ENCODE data around the gene SH3BGRL.

Gene SH3BGRL

DNA sequence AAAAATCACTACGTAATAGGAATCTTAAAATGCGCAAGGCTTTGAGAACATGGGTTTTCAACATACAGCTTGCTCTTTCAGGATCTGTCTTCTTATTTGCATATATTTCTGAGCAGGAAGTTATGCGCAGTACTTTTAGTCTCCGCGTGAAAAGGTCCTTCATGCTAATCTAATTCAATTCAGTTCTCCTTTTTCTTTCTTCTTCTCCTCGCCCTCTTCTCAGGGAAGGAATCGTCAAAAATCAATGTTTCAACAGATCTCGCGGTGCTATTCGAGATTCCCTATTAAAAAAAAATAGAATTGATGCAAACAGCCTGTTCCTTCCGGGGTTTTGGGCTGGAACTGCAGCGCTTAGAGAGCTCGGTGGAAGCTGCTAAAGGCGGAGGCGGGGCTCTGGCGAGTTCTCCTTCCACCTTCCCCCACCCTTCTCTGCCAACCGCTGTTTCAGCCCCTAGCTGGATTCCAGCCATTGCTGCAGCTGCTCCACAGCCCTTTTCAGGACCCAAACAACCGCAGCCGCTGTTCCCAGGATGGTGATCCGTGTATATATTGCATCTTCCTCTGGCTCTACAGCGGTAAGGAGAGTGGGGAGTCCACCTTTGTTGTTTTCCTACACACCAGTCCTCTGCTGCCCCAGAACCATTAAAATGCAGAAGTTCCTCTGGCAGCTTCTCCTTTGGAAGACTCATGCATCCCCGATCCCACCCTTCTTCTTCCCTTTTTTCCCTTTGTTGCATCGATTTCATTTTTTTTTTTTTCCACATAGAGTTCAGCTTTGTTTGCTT lies at the start of gene SH3BGRL, which contains the start of gene HMGN5:
TSS of gene SH3BGRL (plus strand) at position 432 of the 785 bp plus-strand sequence. CDS start at position 531, 99 bp downstream.
TSS of gene HMGN5 (minus strand) at position 243 of the 785 bp plus-strand sequence. CDS start 80,364 bp downstream, outside the sequence.
- DNase-seq, result peak; percentile 69 to 82

DNA sequence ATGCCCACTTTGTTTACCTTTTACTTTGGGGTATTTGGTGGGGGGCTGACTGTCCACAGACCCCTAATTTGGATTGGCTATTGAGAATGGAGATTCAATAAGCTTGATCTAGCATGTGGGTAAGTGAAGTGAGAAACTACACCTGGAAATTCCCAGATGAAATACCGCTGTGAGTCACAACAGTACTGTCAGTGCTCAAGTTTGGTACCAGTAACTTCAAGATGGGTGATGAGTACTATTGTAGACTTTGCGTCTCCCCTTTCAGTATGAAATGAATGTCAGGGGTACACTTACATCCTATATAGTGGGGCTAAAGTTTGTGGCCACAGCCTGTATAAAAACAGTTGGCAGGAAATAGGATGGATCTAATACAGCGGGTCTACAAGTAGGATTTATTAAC lies 33.5 kb upstream of the SH3BGRL start:
- DNase-seq, result no peak

DNA sequence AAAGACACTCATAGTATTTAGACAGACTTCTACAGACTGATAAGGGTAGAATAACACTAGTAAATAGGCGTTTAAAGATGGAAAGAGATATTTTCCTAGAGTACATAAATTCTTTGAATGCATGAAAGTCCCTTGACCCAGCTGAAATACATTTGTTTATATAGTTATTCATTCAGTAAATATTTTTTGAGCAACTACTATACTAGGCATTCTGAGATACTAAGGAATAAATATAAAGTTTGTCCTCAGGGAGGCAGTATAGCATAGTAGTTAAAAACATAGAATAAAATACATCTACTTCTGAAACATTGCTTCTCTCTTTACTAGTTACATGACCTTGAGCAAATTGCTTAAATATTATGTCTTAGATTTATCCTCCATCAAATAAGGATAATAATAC lies 27.6 kb upstream of the SH3BGRL start:
- no peak for DNase-seq

- DNase-seq, result no peak
Measured at GRCh38 chrX:81195259-81195658, 6.6 kb upstream of the SH3BGRL start.

GRCh38 chrX:81195712-81196111 lies 6.2 kb upstream of the SH3BGRL start:
- DNase-seq, result peak; percentile 52 to 54

DNA sequence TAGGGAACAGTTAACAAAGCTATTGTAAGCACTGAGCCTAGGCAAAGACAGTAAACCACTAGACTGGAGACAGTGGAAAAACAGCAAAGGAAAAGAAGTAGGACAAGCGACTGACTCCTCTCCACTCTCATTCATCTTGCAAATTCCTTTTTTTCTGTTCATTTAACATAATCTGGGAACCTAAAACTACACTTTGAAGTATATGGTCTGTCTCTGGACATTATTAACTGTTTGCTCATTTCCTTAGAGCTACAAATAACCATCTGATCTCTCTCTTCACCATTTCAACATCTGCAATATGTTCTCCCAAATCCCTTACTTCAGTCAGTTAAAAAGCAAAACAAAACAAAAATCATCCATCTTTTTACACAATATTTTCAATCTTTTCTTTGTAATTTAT lies 831 bp upstream of the SH3BGRL start:
- DNase-seq, result no peak

- no peak for DNase-seq
Measured at GRCh38 chrX:81202456-81202819, 536 bp downstream of the SH3BGRL start.

GRCh38 chrX:81202943-81203342 lies 1.0 kb downstream of the SH3BGRL start:
- DNase-seq, result no peak

- no peak for DNase-seq
Measured at GRCh38 chrX:81205551-81205950, 3.6 kb downstream of the SH3BGRL start.

- DNase-seq, result no peak
Measured at GRCh38 chrX:81206476-81206875, 4.6 kb downstream of the SH3BGRL start.

DNA sequence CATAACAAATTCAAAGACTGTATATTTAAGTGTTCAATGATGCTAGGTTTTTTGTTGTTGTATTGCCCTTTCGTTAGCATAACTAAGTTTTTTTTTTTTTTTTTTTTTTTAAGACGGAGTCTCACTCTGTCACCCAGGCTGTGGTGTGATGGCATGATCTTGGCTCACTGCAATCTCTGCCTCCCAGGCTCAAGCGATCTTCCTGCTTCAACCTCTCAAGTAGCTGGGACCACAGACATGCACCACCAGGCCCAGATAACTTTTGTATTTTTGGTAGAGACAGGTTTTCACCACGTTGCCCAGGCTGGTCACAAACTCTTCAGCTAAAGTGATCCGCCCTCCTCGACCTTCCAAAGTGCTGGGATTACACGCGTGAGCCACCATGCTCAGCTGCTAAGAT lies 7.0 kb downstream of the SH3BGRL start:
- DNase-seq, result no peak

- no peak for DNase-seq
Measured at GRCh38 chrX:81215685-81216084, 13.8 kb downstream of the SH3BGRL start.

GRCh38 chrX:81229229-81229628 lies 27.3 kb downstream of the SH3BGRL start:
- no peak for DNase-seq

- no peak for DNase-seq
Measured at GRCh38 chrX:81229901-81230300, 28.0 kb downstream of the SH3BGRL start.

DNA sequence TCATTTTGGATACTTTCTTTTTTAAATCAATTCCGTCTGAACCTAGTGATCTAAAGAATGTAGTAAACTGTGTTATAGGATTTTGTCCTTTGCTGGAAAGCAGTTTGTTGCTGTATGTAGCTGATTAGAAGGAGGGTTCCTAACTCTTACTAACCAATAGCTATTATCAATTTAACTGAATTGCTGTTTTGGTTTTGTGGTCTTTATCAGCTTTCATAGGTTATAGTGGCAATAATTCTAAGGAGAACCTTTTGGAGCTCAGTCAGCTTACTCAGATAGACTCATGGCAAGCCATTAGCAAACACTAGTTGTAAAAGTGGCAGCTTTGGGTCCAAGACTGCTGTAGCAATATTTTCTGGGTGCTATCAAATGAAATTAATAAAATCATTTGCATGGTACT lies 29.6 kb downstream of the SH3BGRL start:
- DNase-seq, result no peak

DNA sequence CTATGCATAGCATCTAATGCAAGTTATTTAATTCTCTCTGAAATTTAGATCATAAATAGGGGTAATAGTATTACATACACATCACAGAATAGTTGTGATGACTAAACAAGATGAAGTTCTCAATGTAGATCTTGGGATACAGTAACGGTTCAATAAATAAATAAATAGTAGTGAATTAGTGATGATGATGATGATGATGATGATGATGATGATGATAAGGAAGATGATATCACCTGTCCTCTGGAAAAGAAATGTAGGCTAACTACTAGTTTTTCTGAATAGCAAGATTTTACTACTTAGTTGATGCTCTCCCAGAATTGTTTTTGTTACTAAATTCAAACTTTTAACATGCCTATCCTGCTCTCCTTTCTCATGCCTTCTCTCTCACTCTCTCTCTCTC lies 30.3 kb downstream of the SH3BGRL start:
- no peak for DNase-seq

- DNase-seq, result no peak
Measured at GRCh38 chrX:81237516-81237915, 35.6 kb downstream of the SH3BGRL start.

GRCh38 chrX:81238166-81238565 lies 36.3 kb downstream of the SH3BGRL start:
- DNase-seq, result no peak

DNA sequence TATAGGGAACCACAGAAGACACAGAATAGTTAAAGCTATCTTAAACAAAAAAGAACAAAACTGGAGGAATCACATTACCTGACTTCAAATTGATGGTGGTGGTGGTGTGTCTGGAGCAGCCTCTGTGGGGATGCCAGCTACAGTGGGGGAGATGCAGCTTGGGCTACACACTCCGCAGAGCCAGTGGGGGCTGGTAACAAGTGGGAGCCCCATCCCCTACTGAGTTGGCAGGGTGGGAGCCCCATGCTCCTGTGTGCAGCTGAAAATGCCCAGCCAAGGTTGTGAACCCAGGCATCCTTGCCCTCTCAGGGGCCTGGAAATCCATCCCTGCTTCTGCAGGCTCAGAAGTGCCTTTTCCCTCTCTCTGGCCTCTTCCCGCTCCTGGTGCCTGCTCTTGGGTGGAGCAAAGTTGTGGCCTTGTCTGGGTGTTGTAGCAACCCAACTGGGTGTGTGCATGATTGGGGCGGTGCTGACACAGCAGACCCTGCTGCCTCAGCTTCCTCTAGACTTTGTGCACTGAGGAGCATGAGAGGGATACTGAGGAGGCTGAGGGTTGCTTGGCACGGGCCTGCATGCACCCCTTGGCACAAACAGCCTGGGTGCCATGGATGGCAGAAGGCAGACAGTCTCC lies 38.9 kb downstream of the SH3BGRL start:
- DNase-seq, result no peak

- DNase-seq, result no peak
Measured at GRCh38 chrX:81241753-81242152, 39.9 kb downstream of the SH3BGRL start.

GRCh38 chrX:81255876-81256275 lies 54.0 kb downstream of the SH3BGRL start:
- DNase-seq, result no peak

DNA sequence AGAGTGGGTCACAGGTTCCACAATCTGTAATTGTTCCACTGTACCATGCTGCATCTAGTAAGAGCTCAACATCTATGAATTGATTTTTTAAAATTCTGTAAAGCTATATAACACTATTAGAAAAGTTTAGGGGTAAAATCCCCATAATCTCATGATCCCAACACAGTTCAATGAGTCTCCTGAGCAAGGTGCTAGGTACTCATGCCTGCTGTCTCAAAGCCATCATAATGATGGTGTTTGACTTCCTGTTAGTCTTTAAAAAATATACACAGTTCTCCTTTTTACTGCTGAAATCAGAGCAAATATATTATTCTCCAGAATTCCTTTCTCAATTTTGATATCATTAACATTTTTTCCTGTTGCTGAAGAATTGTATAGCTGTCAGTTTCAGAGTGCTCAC lies 55.9 kb downstream of the SH3BGRL start:
- no peak for DNase-seq

GRCh38 chrX:81259020-81259713 lies 57.3 kb downstream of the SH3BGRL start:
- DNase-seq, result no peak

Data from NCI-H2081 (cell line).